Left cardiac atrium (tissue), 4 donors: Measurements from ENCODE around the gene SCYL1. TPM values are rescaled to one million over a fixed set of nuclear protein-coding genes. Genes with fewer than 3 reads are reported as not detected.

Source experiments
- ATAC-seq, 2 donors: fragments of 200-7000 bp; cut with Tn5 transposase; one replicate each; pipeline ENCODE4 v1.9.1; 2020; ENCODE audit warnings: mild to moderate bottlenecking in 2 of 2, moderate library complexity in 2 of 2
- DNase-seq: peaks from one replicate; pipeline ENCODE4 v3.0.0-alpha.2; 2020
- intact Hi-C, 2 donors: fragments of 100-400 bp; cut with DNase I; formaldehyde crosslinking; loops; one replicate each; pipeline versions ENCODE4 v1.14.1 to v1.15.1; 2022 to 2023
- total RNA-seq, 2 donors: library from RNA; stranded (reverse); fragmentation: NEBNext Ultra II Directional; extraction: Animal tissue kit (Norgen Biotek cat#: 25700); gene quantifications; one replicate each; pipeline ENCODE4 v1.2.1, GENCODE V29; 2021
- donor health status: DM: no; HTN: yes; CAD: no.
- donor health status: DM: no; HTN: yes; CAD: no; lungs with severe emphysema.
- donor health status: DM: yes; HTN: yes; CAD: no.
- donor health status: Dilated cardiomyopathy.

The SCYL1 gene
- total RNA-seq, 2 donors from 2014 or later = 51.5 to 67.3 TPM

- ATAC-seq (peak; percentile 13 to 16), DNase-seq (peak; percentile 95)
- intact Hi-C loops = no loop called here
Observed at GRCh38 chr11:65572356-65573051, 47.6 kb downstream of the SCYL1 start, which contains the start of gene FAM89B. Gene FAM89B, plus strand, starts transcription at chr11:65572538. Its CDS starts 132 bp downstream, at chr11:65572670.

- DNase-seq (no peak), ATAC-seq (no peak)
- intact Hi-C loops = no loop called here
Observed at GRCh38 chr11:65573391-65574079, 48.7 kb downstream of the SCYL1 start.

- intact Hi-C loops = no loop called here
- DNase-seq = peak; percentile 96
- peak; percentile 48 to 65 for ATAC-seq
Observed at GRCh38 chr11:65574109-65574810, 49.4 kb downstream of the SCYL1 start.

GRCh38 chr11:65574811-65575567 is 50.1 kb downstream of the SCYL1 start:
- intact Hi-C loops = loop anchor here in 1 of 2 donors (5.0 kb wide), 1 partner anchor 37 kb away; the partner anchor contains the start of gene MAP3K11
- DNase-seq (no peak), ATAC-seq (no peak)

- intact Hi-C loops = loop anchor here in 1 of 2 donors (5.0 kb wide), 1 partner anchor 37 kb away; the partner anchor contains the start of gene MAP3K11
- peak; percentile 15 to 39 for ATAC-seq
Observed at GRCh38 chr11:65575568-65576231, 50.8 kb downstream of the SCYL1 start, which contains the start of gene EHBP1L1. Gene EHBP1L1, plus strand, starts transcription at chr11:65576053. Its CDS starts 250 bp downstream, at chr11:65576303.

GRCh38 chr11:65576232-65576866 is 51.5 kb downstream of the SCYL1 start:
- no peak for ATAC-seq
- intact Hi-C loops = loop anchor here in 1 of 2 donors (5.0 kb wide), 1 partner anchor 36 kb away; the partner anchor contains the start of gene MAP3K11

More at GRCh38 chr11:65575568-65576231, 50.8 kb downstream of the SCYL1 start, which contains the start of gene EHBP1L1:
- DNase-seq = peak; percentile 80

GRCh38 chr11:65576867-65577755 is 52.2 kb downstream of the SCYL1 start:
- peak; percentile 84 for DNase-seq
- intact Hi-C loops = loop anchor here in 1 of 2 donors (5.0 kb wide), 1 partner anchor 35 kb away; the partner anchor contains the start of gene MAP3K11
- ATAC-seq = peak; percentile 14 to 61

More at GRCh38 chr11:65576232-65576866, 51.5 kb downstream of the SCYL1 start:
- DNase-seq = peak; percentile 59

GRCh38 chr11:65577756-65578109 is 52.9 kb downstream of the SCYL1 start:
- intact Hi-C loops = loop anchor here in 1 of 2 donors (5.0 kb wide), 1 partner anchor 35 kb away; the partner anchor contains the start of gene MAP3K11
- DNase-seq = no peak
- no peak for ATAC-seq

GRCh38 chr11:65578134-65578533 is 53.3 kb downstream of the SCYL1 start:
- ATAC-seq (no peak), DNase-seq (no peak)
- intact Hi-C loops = loop anchor here in 1 of 2 donors (5.0 kb wide), 1 partner anchor 34 kb away; the partner anchor contains the start of gene MAP3K11

GRCh38 chr11:65578667-65579066 is 53.8 kb downstream of the SCYL1 start:
- intact Hi-C loops = loop anchor here in 1 of 2 donors (5.0 kb wide), 1 partner anchor 34 kb away; the partner anchor contains the start of gene MAP3K11
- no peak for DNase-seq
- no peak for ATAC-seq

GRCh38 chr11:65579291-65579690 is 54.4 kb downstream of the SCYL1 start:
- ATAC-seq (no peak), DNase-seq (no peak)
- intact Hi-C loops = loop anchor here in 1 of 2 donors (5.0 kb wide), 1 partner anchor 33 kb away; the partner anchor contains the start of gene MAP3K11

- intact Hi-C loops = no loop called here
- DNase-seq (no peak), ATAC-seq (no peak)
Observed at GRCh38 chr11:65580031-65580692, 55.3 kb downstream of the SCYL1 start.

- ATAC-seq (no peak), DNase-seq (no peak)
- intact Hi-C loops = no loop called here
Observed at GRCh38 chr11:65580756-65581155, 55.9 kb downstream of the SCYL1 start.

GRCh38 chr11:65581928-65582327 is 57.0 kb downstream of the SCYL1 start:
- no peak for ATAC-seq
- no peak for DNase-seq
- intact Hi-C loops = no loop called here

GRCh38 chr11:65583589-65583988 is 58.7 kb downstream of the SCYL1 start:
- DNase-seq = no peak
- ATAC-seq = no peak
- intact Hi-C loops = no loop called here

GRCh38 chr11:65584106-65584505 is 59.2 kb downstream of the SCYL1 start:
- intact Hi-C loops = no loop called here
- DNase-seq = no peak
- ATAC-seq = no peak
